ENCODE measurements around the gene KCNJ4.

The KCNJ4 gene

DNA sequence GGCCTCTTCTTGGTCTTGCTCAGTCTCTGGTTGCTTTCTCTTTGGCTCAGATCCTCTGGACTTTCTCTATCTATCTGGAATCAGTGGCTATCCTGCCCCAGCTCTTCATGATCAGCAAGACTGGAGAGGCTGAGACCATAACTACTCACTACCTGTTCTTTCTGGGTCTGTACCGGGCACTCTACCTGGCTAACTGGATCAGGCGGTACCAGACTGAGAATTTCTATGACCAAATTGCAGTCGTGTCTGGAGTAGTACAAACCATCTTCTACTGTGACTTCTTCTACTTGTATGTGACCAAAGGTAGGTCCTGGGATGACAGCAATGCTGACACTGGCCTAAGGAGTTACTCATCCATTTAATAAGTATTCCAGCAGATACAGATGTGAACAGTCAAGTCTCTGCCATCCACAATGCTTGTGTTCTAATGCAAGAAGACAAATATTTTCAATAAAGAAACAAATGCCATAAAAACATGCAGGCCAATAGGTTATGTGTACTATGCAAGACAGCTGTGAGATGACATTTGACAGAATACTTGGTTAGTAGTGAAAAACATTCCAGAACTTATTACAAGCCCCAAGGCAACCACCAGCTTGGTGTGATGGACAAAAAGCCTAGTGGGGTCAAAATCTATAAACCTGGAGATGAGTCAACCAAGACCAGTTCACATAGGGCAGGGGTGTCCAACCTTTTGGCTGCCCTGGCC is 26.3 kb upstream of the KCNJ4 start:
- Histone ChIP-seq H3K4ac (ENCODE audit: low read depth, low read length) (no peak overlapping the region), H3K4me2 (ENCODE audit: low read length) (no peak overlapping the region), H3K4me3 (ENCODE audit: low read depth, low read length) (no peak overlapping the region), H4K91ac (ENCODE audit: low read depth, low read length) (no peak overlapping the region), H2AFZ (ENCODE audit: insufficient read depth, low read length, poor library complexity) (no peak overlapping the region), H2BK5ac (ENCODE audit: low read depth, low read length, poor library complexity) (no peak overlapping the region), H3K27ac (ENCODE audit: low read depth, low read length) (no peak overlapping the region), H3K36me3 (ENCODE audit: control insufficient read depth in 1 of 2, insufficient read depth in 2 of 2, low read length in 2 of 2) (peaks cover 17 to 43% of the 10 kb centered on the region in 2 experiments), H3K79me1 (ENCODE audit: low read length) (no peaks in the 10 kb centered on the region), H3K14ac (ENCODE audit: low read length) (no peak overlapping the region), H3K4me1 (ENCODE audit: control insufficient read depth in 1 of 2, insufficient read depth in 2 of 2, low read length in 2 of 2) (no peaks in the 10 kb centered on the region), H4K12ac (ENCODE audit: low read depth, low read length) (no peak overlapping the region), H3K23ac (ENCODE audit: low read length) (no peak overlapping the region), H4K8ac (ENCODE audit: low read depth, low read length) (no peak overlapping the region), H3K79me2 (ENCODE audit: control insufficient read depth, insufficient read depth, low read length, poor library complexity) (no peaks in the 10 kb centered on the region), H3K9me3 (ENCODE audit: insufficient read depth, low read depth, low read length) (no peaks in the 10 kb centered on the region), H2BK120ac (ENCODE audit: insufficient read depth, low read length, poor library complexity) (no peak overlapping the region), H3K9ac (ENCODE audit: low read length) (no peak overlapping the region), H2AK5ac (ENCODE audit: low read length) (no peak overlapping the region), H3K18ac (ENCODE audit: low read length) (no peak overlapping the region), H2BK12ac (ENCODE audit: low read length) (no peak overlapping the region), H3K27me3 (ENCODE audit: insufficient read depth, low read length) (no peaks in the 10 kb centered on the region)
- WGBS (ENCODE audit: extremely low coverage, insufficient coverage, insufficient read length), result no CpG with 5 or more reads among the region's 3 CpGs
- peak; percentile 74 to 81 for DNase-seq

DNA sequence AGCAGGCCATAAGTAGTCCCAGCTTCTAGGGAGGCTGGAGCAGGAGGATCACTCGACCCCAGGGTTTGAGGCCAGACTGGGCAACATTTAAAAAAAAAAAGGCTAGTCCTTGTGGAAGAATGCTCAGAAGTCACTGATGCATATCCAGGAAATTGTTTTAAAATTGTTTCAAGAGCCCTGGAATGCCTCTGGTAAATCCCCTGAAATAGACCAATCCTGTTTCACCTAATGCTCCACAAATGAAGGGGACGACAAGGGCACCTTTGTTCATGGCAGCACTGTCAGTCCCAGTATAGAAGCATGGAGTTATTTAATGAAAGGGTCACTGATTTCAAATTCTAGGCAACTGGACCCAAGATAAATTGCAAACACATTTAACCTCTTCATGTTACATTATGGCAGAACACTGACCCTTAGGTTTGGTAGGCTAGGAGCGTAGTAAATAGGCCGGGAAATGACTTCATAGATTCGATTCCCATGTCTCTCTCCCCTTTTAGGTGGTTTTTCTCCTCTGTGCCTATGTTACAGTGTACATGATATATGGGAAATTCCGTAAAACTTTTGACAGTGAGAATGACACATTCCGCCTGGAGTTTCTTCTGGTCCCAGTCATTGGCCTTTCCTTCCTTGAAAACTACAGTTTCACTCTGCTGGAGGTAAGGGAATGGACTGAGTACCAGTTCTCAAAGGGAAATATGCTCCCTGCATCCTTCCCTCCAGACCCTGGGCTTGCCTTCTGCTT is 24.3 kb upstream of the KCNJ4 start:
- no peak overlapping the region for H3K4me2 ChIP-seq (ENCODE audit: low read length)
- no peaks in the 10 kb centered on the region for H3K79me1 ChIP-seq (ENCODE audit: low read length)
- no peak overlapping the region for H3K23ac ChIP-seq (ENCODE audit: low read length)
- no peaks in the 10 kb centered on the region for H3K9me3 ChIP-seq (ENCODE audit: insufficient read depth, low read depth, low read length)
- no peak overlapping the region for H2BK5ac ChIP-seq (ENCODE audit: low read depth, low read length, poor library complexity)
- no peak overlapping the region for H3K4ac ChIP-seq (ENCODE audit: low read depth, low read length)
- no peak overlapping the region for H4K91ac ChIP-seq (ENCODE audit: low read depth, low read length)
- no peak overlapping the region for H3K14ac ChIP-seq (ENCODE audit: low read length)
- no peaks in the 10 kb centered on the region for H3K4me1 ChIP-seq (ENCODE audit: control insufficient read depth in 1 of 2, insufficient read depth in 2 of 2, low read length in 2 of 2)
- no CpG with 5 or more reads among the region's 7 CpGs for WGBS (ENCODE audit: extremely low coverage, insufficient coverage, insufficient read length)
- H2AK5ac ChIP-seq (ENCODE audit: low read length), result no peak overlapping the region
- H2BK12ac ChIP-seq (ENCODE audit: low read length), result no peak overlapping the region
- H3K4me3 ChIP-seq (ENCODE audit: low read depth, low read length), result no peak overlapping the region
- H3K9ac ChIP-seq (ENCODE audit: low read length), result no peak overlapping the region
- no peak overlapping the region for H4K12ac ChIP-seq (ENCODE audit: low read depth, low read length)
- peak in 1 of 2 donors; percentile 31 for DNase-seq
- H2AFZ ChIP-seq (ENCODE audit: insufficient read depth, low read length, poor library complexity), result no peak overlapping the region
- H3K18ac ChIP-seq (ENCODE audit: low read length), result no peak overlapping the region
- peaks cover 12 to 28% of the 10 kb centered on the region in 2 experiments for H3K36me3 ChIP-seq (ENCODE audit: control insufficient read depth in 1 of 2, insufficient read depth in 2 of 2, low read length in 2 of 2)
- H3K27ac ChIP-seq (ENCODE audit: low read depth, low read length), result no peak overlapping the region
- no peaks in the 10 kb centered on the region for H3K27me3 ChIP-seq (ENCODE audit: insufficient read depth, low read length)
- no peaks in the 10 kb centered on the region for H3K79me2 ChIP-seq (ENCODE audit: control insufficient read depth, insufficient read depth, low read length, poor library complexity)
- no peak overlapping the region for H2BK120ac ChIP-seq (ENCODE audit: insufficient read depth, low read length, poor library complexity)
- no peak overlapping the region for H4K8ac ChIP-seq (ENCODE audit: low read depth, low read length)

- no peak for DNase-seq
- H3K23ac ChIP-seq (ENCODE audit: low read length), result no peak overlapping the region
- H3K27me3 ChIP-seq (ENCODE audit: insufficient read depth, low read length), result no peaks in the 10 kb centered on the region
- no peaks in the 10 kb centered on the region for H3K4me1 ChIP-seq (ENCODE audit: control insufficient read depth in 1 of 2, insufficient read depth in 2 of 2, low read length in 2 of 2)
- WGBS (ENCODE audit: extremely low coverage, insufficient coverage, insufficient read length), result no CpG with 5 or more reads among the region's 1 CpG
- H3K4me3 ChIP-seq (ENCODE audit: low read depth, low read length), result no peak overlapping the region
- H3K9me3 ChIP-seq (ENCODE audit: insufficient read depth, low read depth, low read length), result no peaks in the 10 kb centered on the region
- no peak overlapping the region for H3K4me2 ChIP-seq (ENCODE audit: low read length)
- no peaks in the 10 kb centered on the region for H3K79me2 ChIP-seq (ENCODE audit: control insufficient read depth, insufficient read depth, low read length, poor library complexity)
- no peak overlapping the region for H2BK120ac ChIP-seq (ENCODE audit: insufficient read depth, low read length, poor library complexity)
- no peak overlapping the region for H3K9ac ChIP-seq (ENCODE audit: low read length)
- H3K36me3 ChIP-seq (ENCODE audit: control insufficient read depth in 1 of 2, insufficient read depth in 2 of 2, low read length in 2 of 2), result peaks cover 12 to 15% of the 10 kb centered on the region in 2 experiments
- H3K18ac ChIP-seq (ENCODE audit: low read length), result no peak overlapping the region
- H2BK12ac ChIP-seq (ENCODE audit: low read length), result no peak overlapping the region
- no peak overlapping the region for H3K27ac ChIP-seq (ENCODE audit: low read depth, low read length)
- H3K4ac ChIP-seq (ENCODE audit: low read depth, low read length), result no peak overlapping the region
- no peak overlapping the region for H2BK5ac ChIP-seq (ENCODE audit: low read depth, low read length, poor library complexity)
- no peak overlapping the region for H3K14ac ChIP-seq (ENCODE audit: low read length)
- no peak overlapping the region for H4K8ac ChIP-seq (ENCODE audit: low read depth, low read length)
- H3K79me1 ChIP-seq (ENCODE audit: low read length), result no peaks in the 10 kb centered on the region
- H2AFZ ChIP-seq (ENCODE audit: insufficient read depth, low read length, poor library complexity), result no peak overlapping the region
- H2AK5ac ChIP-seq (ENCODE audit: low read length), result no peak overlapping the region
- no peak overlapping the region for H4K91ac ChIP-seq (ENCODE audit: low read depth, low read length)
- H4K12ac ChIP-seq (ENCODE audit: low read depth, low read length), result no peak overlapping the region
These were observed 22.6 kb upstream of the KCNJ4 start for GRCh38 chr22:38477585-38477984.

DNA sequence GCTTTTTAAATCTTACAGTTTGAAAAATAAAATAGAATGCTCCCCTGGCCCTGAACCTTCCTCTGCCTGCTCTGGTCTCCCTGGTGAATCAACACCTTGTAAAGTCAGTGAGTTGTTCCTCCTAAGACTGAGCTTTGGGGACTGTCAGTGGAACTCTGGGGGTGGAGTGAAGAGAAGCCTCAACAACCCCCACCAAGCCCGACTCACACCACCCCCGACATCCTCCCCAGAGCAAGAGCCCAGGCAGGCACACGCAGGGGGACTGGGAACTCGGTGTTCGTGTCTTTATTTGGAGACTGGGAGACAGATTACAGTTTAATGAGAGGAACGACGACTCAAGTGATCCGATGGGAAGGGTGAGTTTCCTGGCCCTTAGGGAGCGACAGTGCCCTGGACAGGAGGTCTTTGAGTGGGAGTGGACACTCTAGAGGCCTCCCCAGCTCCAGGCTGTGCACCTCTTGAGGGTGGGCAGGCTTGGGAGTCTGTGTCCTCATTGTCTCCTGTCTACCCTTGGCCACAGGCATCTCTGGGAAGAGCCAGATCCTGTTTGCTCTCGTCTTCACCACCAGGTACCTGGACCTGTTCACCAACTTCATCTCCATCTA is 19.1 kb upstream of the KCNJ4 start:
- H3K23ac ChIP-seq (ENCODE audit: low read length), result no peak overlapping the region
- no peak overlapping the region for H4K8ac ChIP-seq (ENCODE audit: low read depth, low read length)
- no CpG with 5 or more reads among the region's 10 CpGs for WGBS (ENCODE audit: extremely low coverage, insufficient coverage, insufficient read length)
- no peak overlapping the region for H3K18ac ChIP-seq (ENCODE audit: low read length)
- H3K14ac ChIP-seq (ENCODE audit: low read length), result no peak overlapping the region
- no peaks in the 10 kb centered on the region for H3K36me3 ChIP-seq (ENCODE audit: control insufficient read depth in 1 of 2, insufficient read depth in 2 of 2, low read length in 2 of 2)
- no peak overlapping the region for H2AFZ ChIP-seq (ENCODE audit: insufficient read depth, low read length, poor library complexity)
- no peaks in the 10 kb centered on the region for H3K4me1 ChIP-seq (ENCODE audit: control insufficient read depth in 1 of 2, insufficient read depth in 2 of 2, low read length in 2 of 2)
- H3K4me3 ChIP-seq (ENCODE audit: low read depth, low read length), result no peak overlapping the region
- no peak overlapping the region for H3K27ac ChIP-seq (ENCODE audit: low read depth, low read length)
- no peak overlapping the region for H3K4ac ChIP-seq (ENCODE audit: low read depth, low read length)
- no peaks in the 10 kb centered on the region for H3K9me3 ChIP-seq (ENCODE audit: insufficient read depth, low read depth, low read length)
- H4K91ac ChIP-seq (ENCODE audit: low read depth, low read length), result no peak overlapping the region
- H2AK5ac ChIP-seq (ENCODE audit: low read length), result no peak overlapping the region
- no peak overlapping the region for H3K9ac ChIP-seq (ENCODE audit: low read length)
- H3K4me2 ChIP-seq (ENCODE audit: low read length), result no peak overlapping the region
- H4K12ac ChIP-seq (ENCODE audit: low read depth, low read length), result no peak overlapping the region
- no peaks in the 10 kb centered on the region for H3K27me3 ChIP-seq (ENCODE audit: insufficient read depth, low read length)
- no peaks in the 10 kb centered on the region for H3K79me1 ChIP-seq (ENCODE audit: low read length)
- no peak overlapping the region for H2BK120ac ChIP-seq (ENCODE audit: insufficient read depth, low read length, poor library complexity)
- no peak overlapping the region for H2BK5ac ChIP-seq (ENCODE audit: low read depth, low read length, poor library complexity)
- H2BK12ac ChIP-seq (ENCODE audit: low read length), result no peak overlapping the region
- no peaks in the 10 kb centered on the region for H3K79me2 ChIP-seq (ENCODE audit: control insufficient read depth, insufficient read depth, low read length, poor library complexity)
- no peak for DNase-seq

Measured in trophoblast cell (in vitro differentiated cells and primary cell).